Measurements from ENCODE around the gene ADH7. TPM values are rescaled to one million over a fixed set of nuclear protein-coding genes. Genes with fewer than 3 reads are reported as not detected.

ADH7 gene
- polyA plus RNA-seq, 2 of the 4 experiments (the other 2 are of a cell fraction), result not detected

- CTCF ChIA-PET, result no interaction called here
- TF ChIP-seq NPAS2 (CRISPR knock-in tag; IDR thresholded peaks at IDR 0.05; ENCODE audit: borderline replicate concordance) (no peak), EP300 (IDR thresholded peaks at IDR 0.05) (no peak)
Observed at GRCh38 chr4:99483636-99484035, 48.5 kb upstream of the ADH7 start.

DNA sequence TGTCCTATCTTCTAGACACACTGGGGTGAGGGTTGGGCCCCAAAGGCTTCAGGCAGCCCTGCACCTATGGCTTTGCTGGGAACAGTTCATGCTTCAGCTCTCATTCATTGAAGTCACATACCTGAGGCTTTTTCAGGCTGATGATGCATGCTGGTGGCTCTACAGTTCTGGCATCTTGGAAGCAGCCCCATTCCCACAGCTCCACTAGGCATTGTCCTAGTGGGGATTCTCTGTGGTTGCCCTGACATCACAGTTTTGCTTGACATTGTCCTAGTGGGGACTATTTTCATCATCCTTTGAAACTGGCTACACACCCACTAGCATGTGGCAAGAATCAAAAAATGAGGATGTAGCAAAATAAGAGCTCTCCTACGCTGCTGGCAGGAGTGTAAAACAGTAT is 38.0 kb upstream of the ADH7 start:
- DNase-seq (ENCODE audit: low read depth in 1 of 2, low spot score in 1 of 2) (no peak), ATAC-seq (no peak), FAIRE-seq (no peak)
- no peaks in the 10 kb centered on the region for H3K4me1 ChIP-seq
- no peak for TF ChIP-seq CEBPB (IDR thresholded peaks at IDR 0.05)
- TF ChIP-seq, protein P1, sequence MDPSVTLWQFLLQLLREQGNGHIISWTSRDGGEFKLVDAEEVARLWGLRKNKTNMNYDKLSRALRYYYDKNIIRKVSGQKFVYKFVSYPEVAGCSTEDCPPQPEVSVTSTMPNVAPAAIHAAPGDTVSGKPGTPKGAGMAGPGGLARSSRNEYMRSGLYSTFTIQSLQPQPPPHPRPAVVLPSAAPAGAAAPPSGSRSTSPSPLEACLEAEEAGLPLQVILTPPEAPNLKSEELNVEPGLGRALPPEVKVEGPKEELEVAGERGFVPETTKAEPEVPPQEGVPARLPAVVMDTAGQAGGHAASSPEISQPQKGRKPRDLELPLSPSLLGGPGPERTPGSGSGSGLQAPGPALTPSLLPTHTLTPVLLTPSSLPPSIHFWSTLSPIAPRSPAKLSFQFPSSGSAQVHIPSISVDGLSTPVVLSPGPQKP (IDR thresholded peaks at IDR 0.05; ENCODE audit: low read depth, low read length), result no peak
- no peak for TF ChIP-seq BCL3 (IDR thresholded peaks at IDR 0.05)
- ChIA-PET CTCF (interaction anchor here (2.0 kb wide), 1 partner anchor 10 kb away, joined by 9 read pairs; no protein-coding TSS in a partner anchor), POLR2A (no interaction called here)
- no peak overlapping the region for H3K4me2 ChIP-seq
- no peak overlapping the region for H3K27ac ChIP-seq
- no peak overlapping the region for H3K4me3 ChIP-seq
- 17% methylated on average over 1 of the region's 1 CpG for WGBS (ENCODE audit: missing lambda C conversion rate)
- no peaks in the 10 kb centered on the region for H3K9me3 ChIP-seq

More at GRCh38 chr4:99483636-99484035, 48.5 kb upstream of the ADH7 start:
- H3K4me1 ChIP-seq, result no peaks in the 10 kb centered on the region
- no peaks in the 10 kb centered on the region for H3K9me3 ChIP-seq
- DNase-seq (ENCODE audit: low read depth in 1 of 2, low spot score in 1 of 2) (no peak), FAIRE-seq (no peak), ATAC-seq (no peak)
- POLR2A ChIA-PET, result no interaction called here
- no peak overlapping the region for H3K4me2 ChIP-seq
- H3K4me3 ChIP-seq, result no peak overlapping the region
- no peak overlapping the region for H3K27ac ChIP-seq
- 4% methylated on average over 1 of the region's 1 CpG for WGBS (ENCODE audit: missing lambda C conversion rate)

DNA sequence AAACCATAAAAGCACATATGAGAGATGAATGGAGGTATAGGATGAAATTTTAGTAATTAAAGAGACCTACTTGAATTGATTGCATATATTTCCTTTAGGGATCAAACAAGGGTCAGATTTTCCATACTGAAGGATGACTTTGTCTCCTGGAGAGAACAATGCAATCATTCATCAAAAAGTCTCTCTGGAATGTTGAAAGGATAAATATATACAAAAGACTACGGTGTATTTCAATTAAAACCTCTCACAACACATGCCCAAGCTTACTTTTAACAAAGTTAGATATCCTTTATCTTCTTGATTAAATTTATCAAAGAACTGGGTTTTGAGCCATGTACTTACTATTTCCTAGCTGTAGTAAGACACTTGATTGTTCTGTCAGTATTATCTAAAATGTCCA is 36.8 kb upstream of the ADH7 start:
- Histone ChIP-seq H3K4me2 (no peak overlapping the region), H3K27ac (no peak overlapping the region), H3K4me3 (no peak overlapping the region), H3K4me1 (no peaks in the 10 kb centered on the region), H3K9me3 (no peaks in the 10 kb centered on the region)
- TF ChIP-seq HOXA7 (CRISPR knock-in tag; IDR thresholded peaks at IDR 0.05) (no peak), SREBF2 (IDR thresholded peaks at IDR 0.05) (no peak)
- ATAC-seq, result no peak
- FAIRE-seq, result no peak
- CTCF ChIA-PET, result no interaction called here
- DNase-seq (ENCODE audit: low read depth in 1 of 2, low spot score in 1 of 2), result no peak
- 3% methylated on average over 1 of the region's 1 CpG for WGBS (ENCODE audit: missing lambda C conversion rate)
- POLR2A ChIA-PET, result no interaction called here

DNA sequence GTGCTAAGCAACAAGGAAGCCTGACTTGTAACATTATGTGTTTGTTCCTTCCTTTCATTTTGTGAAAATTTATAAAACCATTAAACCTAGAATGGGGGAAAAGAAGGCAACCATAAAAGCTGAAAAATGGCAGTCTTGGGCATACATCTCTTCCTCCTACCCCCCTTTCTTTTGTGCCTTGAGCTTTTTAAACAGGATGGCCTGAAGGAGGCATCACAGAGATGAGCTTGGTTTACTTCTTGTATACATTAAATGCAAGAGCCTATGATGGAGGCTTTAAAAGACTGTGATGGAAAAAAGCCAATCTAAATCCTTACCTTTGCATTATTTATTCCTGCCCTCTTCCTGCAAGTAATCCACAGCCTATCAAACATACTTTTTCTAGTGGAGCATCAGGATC is 36.2 kb upstream of the ADH7 start:
- CTCF ChIA-PET, result no interaction called here
- Histone ChIP-seq H3K27ac (no peak overlapping the region), H3K4me1 (no peaks in the 10 kb centered on the region), H3K4me3 (no peak overlapping the region), H3K4me2 (no peak overlapping the region), H3K9me3 (no peaks in the 10 kb centered on the region)
- DNase-seq (ENCODE audit: low read depth in 1 of 2, low spot score in 1 of 2) (no peak), FAIRE-seq (no peak), ATAC-seq (no peak)
- POLR2A ChIA-PET, result no interaction called here
- TF ChIP-seq GATA3 (IDR thresholded peaks at IDR 0.05; ENCODE audit: borderline replicate concordance) (no peak), TFCP2L1 (CRISPR knock-in tag; IDR thresholded peaks at IDR 0.05) (no peak), E2F6 (IDR thresholded peaks at IDR 0.05; ENCODE audit: borderline replicate concordance, low read depth) (no peak), ZFP36 (IDR thresholded peaks at IDR 0.05; ENCODE audit: borderline replicate concordance, partially characterized antibody) (no peak)

GRCh38 chr4:99468889-99469288 is 33.7 kb upstream of the ADH7 start:
- FAIRE-seq (no peak), DNase-seq (ENCODE audit: low read depth in 1 of 2, low spot score in 1 of 2) (no peak), ATAC-seq (no peak)
- Histone ChIP-seq H3K4me3 (no peak overlapping the region), H3K27ac (no peak overlapping the region), H3K4me2 (no peak overlapping the region), H3K9me3 (no peaks in the 10 kb centered on the region), H3K4me1 (no peaks in the 10 kb centered on the region)
- WGBS (ENCODE audit: missing lambda C conversion rate), result 33% methylated on average over 1 of the region's 1 CpG
- ChIA-PET CTCF (no interaction called here), POLR2A (no interaction called here)
- TF ChIP-seq BCL3 (IDR thresholded peaks at IDR 0.05) (no peak), POLR2A (IDR thresholded peaks at IDR 0.05; ENCODE audit: low read length) (no peak), RCOR1 (IDR thresholded peaks at IDR 0.05; ENCODE audit: low read depth, low read length) (no peak), RARB (CRISPR knock-in tag; IDR thresholded peaks at IDR 0.05) (no peak), REST (IDR thresholded peaks at IDR 0.05) (no peak), HDAC2 (IDR thresholded peaks at IDR 0.05) (no peak), RAD21 (conservative IDR thresholded peaks at IDR 0.05 in 1 of 2, IDR thresholded peaks at IDR 0.05 in 1 of 2) (no peak), SMC3 (IDR thresholded peaks at IDR 0.05) (no peak), EHF (CRISPR knock-in tag; IDR thresholded peaks at IDR 0.05) (no peak), BHLHE40 (IDR thresholded peaks at IDR 0.05; ENCODE audit: low read depth, low read length) (no peak), HES2 (IDR thresholded peaks at IDR 0.05) (no peak)

Measured in A549 (cell line).